Uterus (tissue), 4 donors: Measurements from ENCODE around the gene CYP4X1. TPM values are rescaled to one million over a fixed set of nuclear protein-coding genes. Genes with fewer than 3 reads are reported as not detected.
"Not testable (repeated sequence)": the region's sequence is repeated elsewhere in the genome, so short reads cannot be mapped to it uniquely, and the experiment has no call there.

Experiments
- DNase-seq, 2 donors: peaks; one replicate each; pipeline ENCODE4 v3.0.0-alpha.2; 2019 to 2020
- H3K27ac ChIP-seq, 2 donors: fragments of 200-600 bp; sonication (generic); 1 replicate in 1 of 2; 2 replicates in 1 of 2; pipeline ENCODE4 v1.5.1; 2016 to 2018
- H3K27me3 ChIP-seq, 2 donors: fragments of 200-600 bp; sonication (generic); one replicate each; pipeline ENCODE4 v1.5.1; 2018 to 2019; ENCODE audit warnings: control low read depth in 1 of 2
- H3K36me3 ChIP-seq, 2 donors: fragments of 200-600 bp; sonication (generic); one replicate each; pipeline ENCODE4 v1.5.1; 2019; ENCODE audit warnings: control low read depth in 1 of 2
- H3K4me1 ChIP-seq, 2 donors: fragments of 200-600 bp; sonication (generic); one replicate each; pipeline ENCODE4 v1.5.1; 2018 to 2019; ENCODE audit warnings: control low read depth in 1 of 2
- H3K4me3 ChIP-seq, 2 donors: fragments of 200-600 bp; sonication (generic); 1 replicate in 1 of 2; 2 replicates in 1 of 2; pipeline ENCODE4 v1.5.1; 2018 to 2019; ENCODE audit warnings: mild to moderate bottlenecking in 1 of 2
- H3K9me3 ChIP-seq, 2 donors: fragments of 200-600 bp; sonication (generic); one replicate each; pipeline ENCODE4 v1.5.1; 2019; ENCODE audit warnings: control low read depth in 1 of 2
- CTCF ChIP-seq, 4 experiments: fragments of 200-600 bp in 2 of 4; fragments of 450-650 bp in 2 of 4; sonication (generic) in 2 of 4; IDR thresholded peaks; one replicate each; pipeline ENCODE4 v1.5.1; 2016 to 2019; ENCODE audit warnings: antibody characterized with exemption in 4 of 4, mild to moderate bottlenecking in 2 of 4, moderate library complexity in 1 of 4
- POLR2A ChIP-seq, 2 donors: fragments of 450-650 bp; IDR thresholded peaks; one replicate each; pipeline ENCODE4 v1.6.1; 2016; ENCODE audit warnings: antibody characterized with exemption in 2 of 2, mild to moderate bottlenecking in 1 of 2, moderate library complexity in 1 of 2
- intact Hi-C: fragments of 100-400 bp; cut with DNase I; formaldehyde crosslinking; loops from one replicate; pipeline ENCODE4 v1.15.1; 2023; ENCODE audit warnings: low total_unique reads
- total RNA-seq, 4 donors: library from RNA; depleted of rRNA in 3 of 4; stranded (reverse); fragments of >200 nt in 3 of 4; gene quantifications; one replicate each; pipeline versions ENCODE4 v1.1.0 to v1.2.4, GENCODE V29; 2014 to 2023
- donor health status: DM: yes; HTN: yes; CAD: no.

Gene CYP4X1
- total RNA-seq, 4 donors from 2014 or later = under 0.01 to 4.1 (median 2.1) TPM

- no peaks in the 10 kb centered on the region for H3K9me3 ChIP-seq
- H3K4me1 ChIP-seq = no peaks in the 10 kb centered on the region
- intact Hi-C loops = no loop called here
- no peak overlapping the region for H3K27ac ChIP-seq
- no peak overlapping the region for H3K4me3 ChIP-seq
- H3K36me3 ChIP-seq = no peaks in the 10 kb centered on the region
- TF ChIP-seq CTCF (IDR thresholded peaks at IDR 0.05) = peak in 1 of 4 experiments; percentile 37
- no peak for TF ChIP-seq POLR2A (IDR thresholded peaks at IDR 0.05)
- DNase-seq = no peak
- H3K27me3 ChIP-seq = no peaks in the 10 kb centered on the region
These were observed 32.2 kb upstream of the CYP4X1 start for GRCh38 chr1:46991083-46991923.

- TF ChIP-seq POLR2A (IDR thresholded peaks at IDR 0.05) = no peak
- TF ChIP-seq CTCF (IDR thresholded peaks at IDR 0.05) = no peak
- no peaks in the 10 kb centered on the region for H3K36me3 ChIP-seq
- intact Hi-C loops = no loop called here
- H3K9me3 ChIP-seq = no peaks in the 10 kb centered on the region
- no peaks in the 10 kb centered on the region for H3K27me3 ChIP-seq
- no peak overlapping the region for H3K4me3 ChIP-seq
- no peak for DNase-seq
- no peaks in the 10 kb centered on the region for H3K4me1 ChIP-seq
- H3K27ac ChIP-seq = no peak overlapping the region
These were observed 26.7 kb upstream of the CYP4X1 start for GRCh38 chr1:46996659-46997281.

- TF ChIP-seq CTCF (IDR thresholded peaks at IDR 0.05) = no peak
- H3K36me3 ChIP-seq = no peaks in the 10 kb centered on the region
- H3K9me3 ChIP-seq = no peaks in the 10 kb centered on the region
- no peak for DNase-seq
- no peaks in the 10 kb centered on the region for H3K27me3 ChIP-seq
- no peak overlapping the region for H3K4me3 ChIP-seq
- no peak overlapping the region for H3K27ac ChIP-seq
- H3K4me1 ChIP-seq = no peaks in the 10 kb centered on the region
- intact Hi-C loops = no loop called here
These were observed 21.3 kb upstream of the CYP4X1 start for GRCh38 chr1:47002211-47002610.

GRCh38 chr1:47003896-47004403, 19.5 kb upstream of the CYP4X1 start:
- intact Hi-C loops = no loop called here
- Histone ChIP-seq H3K36me3 (no peaks in the 10 kb centered on the region), H3K4me1 (no peaks in the 10 kb centered on the region), H3K4me3 (no peak overlapping the region), H3K27me3 (no peaks in the 10 kb centered on the region), H3K9me3 (no peaks in the 10 kb centered on the region), H3K27ac (no peak overlapping the region)
- TF ChIP-seq POLR2A (IDR thresholded peaks at IDR 0.05) = no peak
- no peak for TF ChIP-seq CTCF (IDR thresholded peaks at IDR 0.05)
- no peak for DNase-seq

GRCh38 chr1:47006437-47006836, 17.0 kb upstream of the CYP4X1 start:
- H3K27ac ChIP-seq, H3K4me1 ChIP-seq, H3K4me3 ChIP-seq, intact Hi-C loops, DNase-seq, H3K27me3 ChIP-seq, H3K9me3 ChIP-seq, H3K36me3 ChIP-seq: not testable (repeated sequence)
